Tibial nerve (tissue), 4 donors: ENCODE measurements around the gene RHBDL1. TPM values are rescaled to one million over a fixed set of nuclear protein-coding genes. Genes with fewer than 3 reads are reported as not detected.

Source experiments
- DNase-seq, 2 donors: peaks; one replicate each; pipeline ENCODE4 v3.0.0-alpha.2; 2019; ENCODE audit warnings: low spot score in 2 of 2
- H3K27ac ChIP-seq, 4 donors: fragments of 200-600 bp; sonication (generic) in 3 of 4; one replicate each; pipeline ENCODE4 v1.5.1; 2017 to 2019; ENCODE audit warnings: mild to moderate bottlenecking in 1 of 4
- H3K27me3 ChIP-seq, 2 donors: fragments of 200-600 bp; sonication (generic) in 1 of 2; one replicate each; pipeline versions ENCODE4 v1.5.1 to v1.6.0; 2017 to 2019
- H3K36me3 ChIP-seq, 3 donors: fragments of 200-600 bp; sonication (generic); one replicate each; pipeline ENCODE4 v1.5.1; 2018 to 2019
- H3K4me1 ChIP-seq, 4 donors: fragments of 200-600 bp; sonication (generic) in 3 of 4; one replicate each; pipeline ENCODE4 v1.5.1; 2017 to 2019
- H3K4me3 ChIP-seq, 4 donors: fragments of 200-600 bp; sonication (generic) in 3 of 4; one replicate each; pipeline ENCODE4 v1.5.1; 2017 to 2019; ENCODE audit warnings: mild to moderate bottlenecking in 1 of 4, moderate library complexity in 1 of 4
- H3K9me3 ChIP-seq, 4 donors: fragments of 200-600 bp; sonication (generic) in 3 of 4; one replicate each; pipeline ENCODE4 v1.5.1; 2017 to 2019
- CTCF ChIP-seq, 5 experiments: fragments of 200-600 bp in 3 of 5; fragments of 450-650 bp in 2 of 5; sonication (generic) in 3 of 5; IDR thresholded peaks; one replicate each; pipeline ENCODE4 v1.5.1; 2016 to 2019; ENCODE audit warnings: antibody characterized with exemption in 5 of 5, mild to moderate bottlenecking in 3 of 5, moderate library complexity in 2 of 5
- EP300 ChIP-seq, 2 donors: sonication (generic); formaldehyde crosslinking; IDR thresholded peaks; one replicate each; pipeline ENCODE4 v1.6.1; 2017; ENCODE audit warnings: antibody characterized with exemption in 2 of 2, mild to moderate bottlenecking in 1 of 2
- POLR2A ChIP-seq, 2 donors: fragments of 450-650 bp; IDR thresholded peaks; one replicate each; pipeline ENCODE4 v1.6.1; 2017; ENCODE audit warnings: antibody characterized with exemption in 2 of 2, mild to moderate bottlenecking in 2 of 2, moderate library complexity in 2 of 2
- WGBS, 2 donors: methylation state at CpG; one replicate each; pipeline ENCODE4 v1.1.5; 2018; 5-methylcytosine and 5-hydroxymethylcytosine counted together
- total RNA-seq, 4 donors: library from RNA; depleted of rRNA; stranded (reverse); fragments of >200 nt; gene quantifications; one replicate each; pipeline ENCODE4 v1.1.0, GENCODE V29; 2016

The RHBDL1 gene
- total RNA-seq, 4 donors from 2014 or later, result 0.90 to 3.5 (median 1.9) TPM

GRCh38 chr16:668519-669171, 6.8 kb upstream of the RHBDL1 start:
- TF ChIP-seq CTCF (IDR thresholded peaks at IDR 0.05) (no peak), EP300 (IDR thresholded peaks at IDR 0.05) (no peak), POLR2A (IDR thresholded peaks at IDR 0.05) (no peak)
- Histone ChIP-seq H3K9me3 (no peaks in the 10 kb centered on the region), H3K27me3 (no peaks in the 10 kb centered on the region), H3K4me3 (peak overlapping the region; percentile 91 to 99 (median 96)), H3K36me3 (peaks cover 0 to 47% (median 4%) of the 10 kb centered on the region in 3 donors), H3K27ac (peak overlapping the region; percentile 86 to 97 (median 94)), H3K4me1 (peaks cover 3 to 29% (median 12%) of the 10 kb centered on the region in 4 donors)
- no peak for DNase-seq
- 1 to 40% methylated on average over 7 to 14 of the region's 50 CpGs for WGBS, 2 donors

GRCh38 chr16:669666-670065, 5.8 kb upstream of the RHBDL1 start:
- DNase-seq, result no peak
- H3K27me3 ChIP-seq, result no peaks in the 10 kb centered on the region
- 83% methylated on average over 11 to 13 of the region's 13 CpGs for WGBS, 2 donors
- no peaks in the 10 kb centered on the region for H3K9me3 ChIP-seq
- no peak for TF ChIP-seq CTCF (IDR thresholded peaks at IDR 0.05)
- H3K4me3 ChIP-seq, result no peak overlapping the region
- H3K36me3 ChIP-seq, result peaks cover 0 to 57% (median 4%) of the 10 kb centered on the region in 3 donors
- peaks cover 3 to 36% (median 14%) of the 10 kb centered on the region in 4 donors for H3K4me1 ChIP-seq
- no peak overlapping the region for H3K27ac ChIP-seq

- H3K4me1 ChIP-seq, result peaks cover 3 to 45% (median 19%) of the 10 kb centered on the region in 4 donors
- no peak overlapping the region for H3K4me3 ChIP-seq
- no peaks in the 10 kb centered on the region for H3K27me3 ChIP-seq
- WGBS, 2 donors, result 90 to 91% methylated on average over 29 to 49 of the region's 52 CpGs
- DNase-seq, result no peak
- H3K9me3 ChIP-seq, result no peaks in the 10 kb centered on the region
- TF ChIP-seq EP300 (IDR thresholded peaks at IDR 0.05), result no peak
- no peak for TF ChIP-seq POLR2A (IDR thresholded peaks at IDR 0.05)
- no peak for TF ChIP-seq CTCF (IDR thresholded peaks at IDR 0.05)
- no peak overlapping the region for H3K27ac ChIP-seq
- peaks cover 0 to 60% (median 4%) of the 10 kb centered on the region in 3 donors for H3K36me3 ChIP-seq
Measured at GRCh38 chr16:670485-671352, 4.8 kb upstream of the RHBDL1 start.

- H3K27ac ChIP-seq, result no peak overlapping the region
- peaks cover 0 to 60% (median 4%) of the 10 kb centered on the region in 3 donors for H3K36me3 ChIP-seq
- H3K9me3 ChIP-seq, result no peaks in the 10 kb centered on the region
- no peak overlapping the region for H3K4me3 ChIP-seq
- H3K27me3 ChIP-seq, result no peaks in the 10 kb centered on the region
- TF ChIP-seq POLR2A (IDR thresholded peaks at IDR 0.05), result no peak
- TF ChIP-seq CTCF (IDR thresholded peaks at IDR 0.05), result no peak
- TF ChIP-seq EP300 (IDR thresholded peaks at IDR 0.05), result no peak
- WGBS, 2 donors, result 83 to 89% methylated on average over 26 to 38 of the region's 40 CpGs
- H3K4me1 ChIP-seq, result peaks cover 3 to 52% (median 22%) of the 10 kb centered on the region in 4 donors
- no peak for DNase-seq
Measured at GRCh38 chr16:671353-672131, 3.9 kb upstream of the RHBDL1 start.
